ENCODE data around the gene HDDC2. TPM values are rescaled to one million over a fixed set of nuclear protein-coding genes. Genes with fewer than 3 reads are reported as not detected.

HDDC2 gene
- total RNA-seq, 2 experiments from 2014 or later: 61.3 to 72.3 TPM

GRCh38 chr6:125231574-125232343, 70.0 kb downstream of the HDDC2 start:
- no peak overlapping the region for H3K4me3 Mint-ChIP-seq

GRCh38 chr6:125231133-125231532, 70.6 kb downstream of the HDDC2 start:
- DNase-seq (no peak), ATAC-seq (ENCODE audit: low read depth) (no peak)
- Mint-ChIP-seq H3K36me3 (no peaks in the 10 kb centered on the region), H3K4me3 (no peak overlapping the region), H3K27ac (no peak overlapping the region), H3K4me1 (no peaks in the 10 kb centered on the region), H3K9me3 (no peaks in the 10 kb centered on the region), H3K27me3 (peaks cover 4% of the 10 kb centered on the region)
- POLR2A ChIA-PET: no interaction called here

More at GRCh38 chr6:125231574-125232343, 70.0 kb downstream of the HDDC2 start:
- H3K9me3 Mint-ChIP-seq: no peaks in the 10 kb centered on the region
- no peaks in the 10 kb centered on the region for H3K36me3 Mint-ChIP-seq
- no peak for ATAC-seq (ENCODE audit: low read depth)
- POLR2A ChIA-PET: no interaction called here
- no peaks in the 10 kb centered on the region for H3K4me1 Mint-ChIP-seq
- peaks cover 4% of the 10 kb centered on the region for H3K27me3 Mint-ChIP-seq
- no peak for DNase-seq
- no peak overlapping the region for H3K27ac Mint-ChIP-seq

DNA sequence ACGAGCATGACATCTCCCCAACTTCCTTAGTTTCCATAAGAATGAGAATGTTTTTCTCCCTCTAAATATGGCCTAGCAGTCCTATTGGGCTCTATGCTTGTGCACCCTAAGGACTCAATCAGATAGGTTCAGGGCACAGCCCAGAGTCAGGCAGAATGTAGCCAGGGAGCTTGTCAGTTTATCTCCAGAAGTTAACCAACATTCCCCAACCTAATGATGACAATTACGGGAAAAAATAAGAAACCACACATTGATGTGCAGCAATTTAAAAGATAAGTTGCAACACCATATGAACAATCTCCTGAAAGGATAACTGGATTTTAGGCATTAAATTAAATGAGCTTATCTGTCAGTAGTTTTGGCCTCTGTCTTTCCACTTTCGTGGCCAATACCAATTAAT, 71.1 kb downstream of the HDDC2 start:
- Mint-ChIP-seq H3K9me3 (no peaks in the 10 kb centered on the region), H3K27ac (no peak overlapping the region), H3K27me3 (peaks cover 4% of the 10 kb centered on the region), H3K4me1 (no peaks in the 10 kb centered on the region), H3K4me3 (no peak overlapping the region), H3K36me3 (no peaks in the 10 kb centered on the region)
- no peak for DNase-seq
- no peak for ATAC-seq (ENCODE audit: low read depth)
- POLR2A ChIA-PET: no interaction called here

DNA sequence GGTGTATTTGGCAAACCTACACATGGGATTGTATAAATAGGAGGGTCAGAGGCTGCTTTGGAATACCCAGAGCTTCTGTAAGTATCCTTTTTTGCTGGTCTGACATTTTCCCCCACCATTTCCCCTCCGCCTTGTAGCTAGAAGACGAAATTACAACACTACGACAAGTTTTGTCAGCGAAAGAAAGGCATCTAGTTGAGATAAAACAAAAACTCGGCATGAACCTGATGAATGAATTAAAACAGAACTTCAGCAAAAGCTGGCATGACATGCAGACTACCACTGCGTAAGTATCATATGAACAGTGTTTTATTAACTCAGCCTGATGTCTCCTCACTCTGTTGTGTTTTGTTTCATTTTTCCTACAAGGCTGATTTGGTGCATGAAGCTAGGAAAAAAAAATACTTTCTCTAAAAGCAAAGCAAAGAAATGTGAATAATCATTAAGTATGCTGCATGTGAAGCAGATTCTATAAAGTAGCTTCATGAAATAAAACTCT, 72.7 kb downstream of the HDDC2 start:
- DNase-seq: no peak
- POLR2A ChIA-PET: no interaction called here
- no peaks in the 10 kb centered on the region for H3K36me3 Mint-ChIP-seq
- H3K4me1 Mint-ChIP-seq: no peaks in the 10 kb centered on the region
- no peak for ATAC-seq (ENCODE audit: low read depth)
- H3K27ac Mint-ChIP-seq: no peak overlapping the region
- peaks cover 4% of the 10 kb centered on the region for H3K27me3 Mint-ChIP-seq
- no peak overlapping the region for H3K4me3 Mint-ChIP-seq
- H3K9me3 Mint-ChIP-seq: no peaks in the 10 kb centered on the region

- no peaks in the 10 kb centered on the region for H3K9me3 Mint-ChIP-seq
- no peaks in the 10 kb centered on the region for H3K36me3 Mint-ChIP-seq
- no peak overlapping the region for H3K4me3 Mint-ChIP-seq
- POLR2A ChIA-PET: no interaction called here
- no peak overlapping the region for H3K27ac Mint-ChIP-seq
- DNase-seq: no peak
- no peaks in the 10 kb centered on the region for H3K4me1 Mint-ChIP-seq
- no peaks in the 10 kb centered on the region for H3K27me3 Mint-ChIP-seq
- no peak for ATAC-seq (ENCODE audit: low read depth)
These were observed 74.5 kb downstream of the HDDC2 start for GRCh38 chr6:125227244-125227643.

Other genes with a start within 250 kb of the HDDC2 start
- not detected for gene TPD52L1, start 148.2 kb downstream of the HDDC2 start, total RNA-seq

Data from activated naive CD8-positive, alpha-beta T cell treated with anti-CD3 and anti-CD28 coated beads, Interleukin-2, amount 10 ng/mL, durations not matched to agents 7 days and 5 days (primary cell).